ENCODE data around the gene FYN.

The FYN gene

DNA sequence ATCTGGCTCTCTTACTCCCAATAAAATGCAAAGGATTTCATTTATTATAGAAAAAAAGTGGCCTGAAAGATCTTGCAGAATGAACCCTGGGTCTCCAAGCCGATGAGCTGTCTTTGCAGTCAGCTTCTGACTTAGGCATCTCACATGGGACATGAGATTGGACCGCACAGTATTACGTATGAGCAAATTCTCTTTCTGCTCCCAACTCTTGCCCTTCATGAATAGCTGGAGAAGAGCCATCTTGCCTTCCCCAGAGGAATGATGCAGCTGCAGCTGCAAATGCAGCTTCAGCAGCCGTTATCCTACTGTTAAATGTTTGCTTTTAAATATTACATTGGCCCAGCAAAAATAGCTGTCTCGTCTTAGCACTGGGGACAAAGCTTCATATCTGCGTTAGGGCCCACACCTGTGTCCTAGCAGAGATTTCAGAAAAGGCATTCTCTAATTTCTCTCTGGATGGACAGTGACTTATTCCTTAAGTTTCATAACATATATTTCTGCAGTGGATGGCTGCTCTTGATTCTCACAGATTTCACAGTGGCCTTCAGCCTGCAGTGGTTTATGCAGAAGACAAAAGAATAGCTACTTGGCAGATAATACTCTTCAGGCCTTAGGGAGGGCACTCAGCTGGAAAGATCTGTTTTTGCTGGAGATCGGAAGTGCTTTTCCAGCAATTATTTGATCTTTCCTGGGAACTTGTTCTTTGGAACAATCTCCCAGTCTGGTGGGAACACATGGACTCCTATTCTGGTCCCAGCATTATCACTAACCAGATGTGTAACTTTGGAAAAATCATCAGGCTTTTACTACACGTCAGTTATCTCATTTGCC is 129.2 kb downstream of the FYN start:
- TF ChIP-seq, protein P1, sequence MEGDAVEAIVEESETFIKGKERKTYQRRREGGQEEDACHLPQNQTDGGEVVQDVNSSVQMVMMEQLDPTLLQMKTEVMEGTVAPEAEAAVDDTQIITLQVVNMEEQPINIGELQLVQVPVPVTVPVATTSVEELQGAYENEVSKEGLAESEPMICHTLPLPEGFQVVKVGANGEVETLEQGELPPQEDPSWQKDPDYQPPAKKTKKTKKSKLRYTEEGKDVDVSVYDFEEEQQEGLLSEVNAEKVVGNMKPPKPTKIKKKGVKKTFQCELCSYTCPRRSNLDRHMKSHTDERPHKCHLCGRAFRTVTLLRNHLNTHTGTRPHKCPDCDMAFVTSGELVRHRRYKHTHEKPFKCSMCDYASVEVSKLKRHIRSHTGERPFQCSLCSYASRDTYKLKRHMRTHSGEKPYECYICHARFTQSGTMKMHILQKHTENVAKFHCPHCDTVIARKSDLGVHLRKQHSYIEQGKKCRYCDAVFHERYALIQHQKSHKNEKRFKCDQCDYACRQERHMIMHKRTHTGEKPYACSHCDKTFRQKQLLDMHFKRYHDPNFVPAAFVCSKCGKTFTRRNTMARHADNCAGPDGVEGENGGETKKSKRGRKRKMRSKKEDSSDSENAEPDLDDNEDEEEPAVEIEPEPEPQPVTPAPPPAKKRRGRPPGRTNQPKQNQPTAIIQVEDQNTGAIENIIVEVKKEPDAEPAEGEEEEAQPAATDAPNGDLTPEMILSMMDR (IDR thresholded peaks at IDR 0.05; ENCODE audit: low read length, missing control alignments), result no peak
- no peak overlapping the region for H3K4me3 ChIP-seq (replicated peaks; ENCODE audit: low read depth, low read length)
- peak; percentile 88 for DNase-seq (ENCODE audit: low read depth)

DNA sequence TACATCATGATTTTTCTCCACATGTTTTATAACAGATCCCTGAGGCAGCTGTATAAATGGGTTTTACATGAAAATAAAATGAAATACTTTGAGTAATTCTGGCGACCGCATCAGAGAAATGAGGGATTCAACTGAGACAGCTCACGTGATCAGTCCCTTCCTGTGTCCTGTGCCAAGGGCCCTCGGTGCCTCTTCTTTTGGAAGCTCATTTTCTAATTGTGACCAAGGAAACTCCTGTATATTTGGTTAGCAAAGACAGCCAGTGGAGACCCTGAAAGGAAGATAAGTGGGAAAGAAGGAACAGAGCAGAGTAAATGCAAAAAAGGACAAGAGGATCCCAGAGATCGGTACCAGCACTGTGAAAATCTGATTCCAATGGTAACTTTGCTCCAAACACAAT is 129.9 kb downstream of the FYN start:
- no peak for DNase-seq (ENCODE audit: low read depth)
- no peak overlapping the region for H3K4me3 ChIP-seq (replicated peaks; ENCODE audit: low read depth, low read length)
- TF ChIP-seq, protein P1 (IDR thresholded peaks at IDR 0.05; ENCODE audit: low read length, missing control alignments), result no peak

DNA sequence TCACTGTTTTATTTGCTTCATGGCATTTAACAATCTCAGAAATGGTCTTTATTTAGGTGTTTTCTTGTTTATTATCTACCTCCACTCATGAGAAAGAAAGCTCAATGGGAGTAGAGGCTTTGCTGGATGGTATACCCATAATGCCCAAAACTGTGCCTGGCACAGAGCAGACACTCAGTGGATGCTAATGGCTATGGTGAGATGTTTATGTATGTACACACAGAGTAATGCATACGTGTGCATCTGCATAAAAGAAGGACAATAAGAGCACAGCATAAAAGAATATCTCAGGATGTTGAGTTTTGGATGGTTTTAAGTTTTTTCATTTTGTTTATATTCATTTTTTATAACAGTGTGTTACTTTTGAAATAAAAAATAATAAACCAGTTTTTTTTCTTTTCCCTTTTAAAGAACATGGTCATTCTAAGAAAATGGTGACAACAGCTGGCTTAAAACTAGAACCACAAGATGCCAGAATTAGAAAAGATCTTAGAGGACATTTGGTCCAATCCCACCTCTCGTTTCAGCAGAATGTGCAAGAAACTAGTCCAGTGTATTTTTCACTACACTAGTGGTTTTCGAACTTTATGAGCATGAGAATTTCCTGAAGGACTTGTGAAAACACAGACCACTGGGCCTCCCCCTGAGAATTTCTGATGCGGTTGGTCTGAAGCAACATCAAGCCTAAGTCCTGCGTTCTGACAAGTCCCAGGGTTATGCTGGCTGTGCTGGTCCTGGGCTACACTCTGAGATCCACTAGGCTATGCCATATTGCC is 131.9 kb downstream of the FYN start:
- H3K4me3 ChIP-seq (replicated peaks; ENCODE audit: low read depth, low read length), result no peak overlapping the region
- TF ChIP-seq, protein P1 (IDR thresholded peaks at IDR 0.05; ENCODE audit: low read length, missing control alignments), result no peak
- DNase-seq (ENCODE audit: low read depth), result no peak

DNA sequence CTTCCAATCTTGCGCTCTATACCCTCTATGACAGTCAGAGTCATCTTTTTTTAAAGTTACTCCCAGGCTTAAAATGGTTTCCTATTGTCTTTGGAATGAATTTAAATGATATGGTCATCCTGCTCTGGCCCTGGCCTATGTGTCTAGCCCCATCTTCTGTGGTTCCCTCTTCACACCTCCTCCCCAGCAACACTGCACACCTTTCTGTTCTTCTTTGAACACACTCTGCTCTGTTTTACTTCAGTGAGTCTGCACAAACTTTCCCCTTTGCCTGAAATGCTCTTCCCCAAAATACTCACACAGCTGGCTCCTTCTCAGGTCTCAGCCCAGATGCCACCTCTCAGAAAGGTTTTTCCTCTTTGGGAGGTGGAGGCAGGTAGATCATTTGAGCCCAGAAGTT is 132.7 kb downstream of the FYN start:
- TF ChIP-seq, protein P1 (IDR thresholded peaks at IDR 0.05; ENCODE audit: low read length, missing control alignments), result no peak
- no peak for DNase-seq (ENCODE audit: low read depth)
- no peak overlapping the region for H3K4me3 ChIP-seq (replicated peaks; ENCODE audit: low read depth, low read length)

DNA sequence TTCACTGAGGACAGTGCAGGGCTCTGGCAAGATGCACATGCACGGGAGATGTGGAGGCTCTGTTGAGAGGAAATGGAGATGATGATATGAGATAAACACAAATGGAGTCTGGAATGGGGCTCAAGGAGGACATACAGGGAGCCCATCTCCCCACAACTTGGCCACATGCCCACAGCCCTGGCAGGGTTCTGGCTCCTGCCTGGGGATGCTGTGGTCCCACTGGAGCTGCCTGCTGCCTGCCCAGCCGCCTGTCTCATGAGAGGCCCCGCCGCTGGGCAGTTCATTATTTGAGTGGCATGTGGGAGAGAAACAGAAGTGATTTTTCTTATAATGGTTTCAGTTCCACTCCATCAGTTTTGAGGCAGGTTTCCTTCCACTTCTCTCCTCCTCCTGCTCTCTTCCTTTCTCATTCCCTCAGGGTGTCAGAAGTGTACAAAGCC is 134.0 kb downstream of the FYN start:
- TF ChIP-seq, protein P1 (IDR thresholded peaks at IDR 0.05; ENCODE audit: low read length, missing control alignments), result no peak
- no peak for DNase-seq (ENCODE audit: low read depth)
- no peak overlapping the region for H3K4me3 ChIP-seq (replicated peaks; ENCODE audit: low read depth, low read length)

DNA sequence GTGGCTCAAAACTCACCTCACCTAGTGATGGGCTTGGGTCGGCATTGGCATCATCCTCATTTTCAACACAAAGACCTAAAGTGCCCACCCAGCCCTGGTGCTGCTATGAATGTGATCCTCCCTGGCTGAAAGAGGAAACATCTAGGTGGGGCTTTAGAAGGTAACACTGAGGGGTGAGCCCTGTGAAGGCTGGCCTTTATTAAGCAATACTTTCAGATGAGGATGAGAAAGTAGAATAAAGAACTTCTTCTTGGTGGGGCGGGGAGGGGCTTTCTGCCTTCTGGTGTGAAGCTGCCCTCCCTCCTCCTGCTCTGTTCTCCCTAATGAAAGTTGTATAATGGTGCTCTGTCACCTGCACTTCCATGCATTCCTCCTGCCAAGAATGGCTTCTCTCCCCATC is 134.6 kb downstream of the FYN start:
- TF ChIP-seq, protein P1 (IDR thresholded peaks at IDR 0.05; ENCODE audit: low read length, missing control alignments), result no peak
- no peak for DNase-seq (ENCODE audit: low read depth)
- H3K4me3 ChIP-seq (replicated peaks; ENCODE audit: low read depth, low read length), result no peak overlapping the region

Measured in fibroblast of pulmonary artery (primary cell).